Measurements from ENCODE around the gene BCKDHB. TPM values are rescaled to one million over a fixed set of nuclear protein-coding genes. Genes with fewer than 3 reads are reported as not detected.
"Not testable (repeated sequence)": the region's sequence is repeated elsewhere in the genome, so short reads cannot be mapped to it uniquely, and the experiment has no call there.

The BCKDHB gene
- total RNA-seq, 1 donor from 2014 or later: 37.2 TPM

GRCh38 chr6:80205404-80205803 is 98.9 kb downstream of the BCKDHB start:
- no peak overlapping the region for H3K4me3 ChIP-seq
- H3K9me3 ChIP-seq (replicated peaks): no peaks in the 10 kb centered on the region
- DNase-seq: no peak
- H3K36me3 ChIP-seq: peaks cover 14% of the 10 kb centered on the region
- intact Hi-C loops (cut with micrococcal nuclease): no loop called here
- H3K4me1 ChIP-seq: peaks cover 20% of the 10 kb centered on the region
- TF ChIP-seq CTCF (IDR thresholded peaks at IDR 0.05; ENCODE audit: borderline replicate concordance): no peak
- no peak overlapping the region for H3K27ac ChIP-seq (replicated peaks)
- no peaks in the 10 kb centered on the region for H3K27me3 ChIP-seq (ENCODE audit: low read depth)

- DNase-seq: no peak
- no peaks in the 10 kb centered on the region for H3K27me3 ChIP-seq (ENCODE audit: low read depth)
- no peak overlapping the region for H3K4me3 ChIP-seq
- TF ChIP-seq CTCF (IDR thresholded peaks at IDR 0.05; ENCODE audit: borderline replicate concordance): no peak
- H3K9me3 ChIP-seq (replicated peaks): no peaks in the 10 kb centered on the region
- intact Hi-C loops (cut with micrococcal nuclease): no loop called here
- peaks cover 33% of the 10 kb centered on the region for H3K4me1 ChIP-seq
- no peak overlapping the region for H3K27ac ChIP-seq (replicated peaks)
- H3K36me3 ChIP-seq: peaks cover 14% of the 10 kb centered on the region
These were observed 100.3 kb downstream of the BCKDHB start for GRCh38 chr6:80206758-80207157.

- Histone ChIP-seq H3K4me3 (no peak overlapping the region), H3K36me3 (peaks cover 7% of the 10 kb centered on the region), H3K27me3 (ENCODE audit: low read depth) (no peaks in the 10 kb centered on the region), H3K27ac (replicated peaks) (no peak overlapping the region), H3K9me3 (replicated peaks) (no peaks in the 10 kb centered on the region), H3K4me1 (peaks cover 35% of the 10 kb centered on the region)
- intact Hi-C loops (cut with micrococcal nuclease): no loop called here
- DNase-seq: no peak
- no peak for TF ChIP-seq CTCF (IDR thresholded peaks at IDR 0.05; ENCODE audit: borderline replicate concordance)
These were observed 103.0 kb downstream of the BCKDHB start for GRCh38 chr6:80209430-80209829.

- Histone ChIP-seq H3K4me1 (peaks cover 37% of the 10 kb centered on the region), H3K27me3 (ENCODE audit: low read depth) (no peaks in the 10 kb centered on the region), H3K4me3 (no peak overlapping the region), H3K9me3 (replicated peaks) (no peaks in the 10 kb centered on the region), H3K36me3 (no peaks in the 10 kb centered on the region), H3K27ac (replicated peaks) (peak overlapping the region; percentile 62)
- DNase-seq: peak; percentile 18
- intact Hi-C loops (cut with micrococcal nuclease): no loop called here
- no peak for TF ChIP-seq CTCF (IDR thresholded peaks at IDR 0.05; ENCODE audit: borderline replicate concordance)
These were observed 104.1 kb downstream of the BCKDHB start for GRCh38 chr6:80210618-80211017.

- Histone ChIP-seq H3K4me1 (peaks cover 37% of the 10 kb centered on the region), H3K9me3 (replicated peaks) (no peaks in the 10 kb centered on the region), H3K4me3 (no peak overlapping the region), H3K27me3 (ENCODE audit: low read depth) (no peaks in the 10 kb centered on the region), H3K36me3 (no peaks in the 10 kb centered on the region), H3K27ac (replicated peaks) (peak overlapping the region; percentile 62)
- no peak for TF ChIP-seq CTCF (IDR thresholded peaks at IDR 0.05; ENCODE audit: borderline replicate concordance)
- DNase-seq: no peak
- intact Hi-C loops (cut with micrococcal nuclease): no loop called here
These were observed 104.8 kb downstream of the BCKDHB start for GRCh38 chr6:80211286-80211685.

GRCh38 chr6:80211890-80212289 is 105.4 kb downstream of the BCKDHB start:
- intact Hi-C loops (cut with micrococcal nuclease); H3K36me3 ChIP-seq: not testable (repeated sequence)

More at GRCh38 chr6:80211890-80212289, 105.4 kb downstream of the BCKDHB start:
- DNase-seq; H3K27ac ChIP-seq (replicated peaks); H3K27me3 ChIP-seq (ENCODE audit: low read depth); H3K9me3 ChIP-seq (replicated peaks); H3K4me3 ChIP-seq: not testable (repeated sequence)
- peaks cover 37% of the 10 kb centered on the region for H3K4me1 ChIP-seq
